Astrocyte of the cerebellum (primary cell): ENCODE data around the gene CCPG1.
A peak's percentile ranks its signal among the peaks of the same experiment; 100 is the strongest.

Experiments
- DNase-seq: peaks from one replicate; pipeline ENCODE4 v3.0.0-alpha.2; 2011; ENCODE audit warnings: low read depth
- H3K4me3 ChIP-seq: 2 replicates; pipeline ENCODE4 v1.5.1; 2011; ENCODE audit warnings: mild to moderate bottlenecking, low read depth, low read length, moderate library complexity
- CTCF ChIP-seq: IDR thresholded peaks from 2 replicates; pipeline ENCODE4 v1.5.1; 2012; ENCODE audit warnings: low read length, low read depth, moderate library complexity, mild to moderate bottlenecking; ENCODE audit errors: missing control alignments
- in situ Hi-C: cut with HindIII; loops from 2 replicates; pipeline ENCODE4 v1.10.0; 2017; ENCODE audit warnings: low sequenced_read_pairs

CCPG1 gene

GRCh38 chr15:55372701-55373440 lies 35.3 kb downstream of the CCPG1 start:
- H3K4me3 ChIP-seq: no peak overlapping the region
- no peak for TF ChIP-seq CTCF
- DNase-seq: no peak
- in situ Hi-C loops: no loop called here

DNA sequence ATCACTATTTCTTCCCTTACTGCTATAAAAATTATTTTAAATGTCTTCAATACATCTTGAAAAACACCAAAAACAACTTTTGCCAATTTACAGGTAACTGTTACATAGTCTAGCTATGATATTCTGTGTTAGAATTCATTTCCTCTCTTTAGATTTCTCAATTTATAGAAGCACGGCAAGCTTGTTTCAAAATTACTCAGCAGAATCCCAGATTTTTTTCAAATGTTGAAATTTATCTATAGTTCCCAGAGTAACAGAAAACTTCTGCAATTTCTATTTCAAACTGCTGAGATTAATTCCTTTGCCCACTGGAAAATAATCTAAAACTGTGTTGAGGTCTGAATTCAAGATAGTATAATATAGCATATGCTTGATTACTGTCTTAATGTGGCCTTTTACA lies 41.2 kb downstream of the CCPG1 start:
- no peak overlapping the region for H3K4me3 ChIP-seq
- in situ Hi-C loops: no loop called here

DNA sequence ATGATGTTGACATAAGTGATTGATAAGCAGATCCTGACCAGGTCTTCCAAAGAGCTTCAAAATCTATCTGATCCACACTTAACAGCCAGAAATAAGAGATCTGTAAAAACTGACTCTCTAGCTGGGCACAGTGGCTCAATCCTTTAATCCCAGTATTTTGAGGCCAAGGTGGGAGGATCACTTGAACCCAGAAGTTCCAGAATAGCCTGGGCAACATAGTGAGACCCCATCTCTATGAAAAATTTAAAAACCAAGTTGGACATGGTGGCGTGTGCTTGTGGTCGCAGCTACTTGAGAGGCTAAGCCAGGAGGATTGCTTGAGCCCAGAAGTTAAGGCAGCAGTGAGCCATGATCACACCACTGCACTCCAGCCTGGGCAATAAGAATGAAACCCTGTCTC lies 45.5 kb downstream of the CCPG1 start:
- in situ Hi-C loops: no loop called here
- TF ChIP-seq CTCF: no peak
- DNase-seq: no peak
- H3K4me3 ChIP-seq: no peak overlapping the region

More for the DNA sequence above, 41.2 kb downstream of the CCPG1 start:
- TF ChIP-seq CTCF: no peak
- DNase-seq: no peak

DNA sequence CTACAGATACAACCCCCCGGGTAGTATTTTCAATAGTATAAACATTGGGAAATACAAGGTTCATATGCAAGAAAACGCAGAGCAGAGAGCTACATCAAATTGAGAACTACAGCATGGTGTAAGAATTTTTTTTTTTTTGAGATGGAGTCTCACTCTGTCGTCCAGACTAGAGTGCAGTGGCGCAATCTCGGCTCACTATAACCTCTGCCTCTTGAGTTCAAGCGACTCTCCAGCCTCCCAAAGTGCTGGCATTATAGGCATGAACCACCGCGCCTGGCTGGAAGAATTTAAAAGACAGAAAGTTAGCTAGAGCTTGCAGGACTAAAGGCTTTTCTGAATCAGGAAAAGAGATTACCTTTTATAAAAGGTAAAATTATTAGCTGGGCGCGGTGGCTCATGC lies 47.1 kb downstream of the CCPG1 start:
- no peak for TF ChIP-seq CTCF
- in situ Hi-C loops: no loop called here
- no peak overlapping the region for H3K4me3 ChIP-seq
- no peak for DNase-seq

GRCh38 chr15:55360256-55360655 lies 47.9 kb downstream of the CCPG1 start:
- DNase-seq: no peak
- TF ChIP-seq CTCF: no peak
- in situ Hi-C loops: no loop called here

DNA sequence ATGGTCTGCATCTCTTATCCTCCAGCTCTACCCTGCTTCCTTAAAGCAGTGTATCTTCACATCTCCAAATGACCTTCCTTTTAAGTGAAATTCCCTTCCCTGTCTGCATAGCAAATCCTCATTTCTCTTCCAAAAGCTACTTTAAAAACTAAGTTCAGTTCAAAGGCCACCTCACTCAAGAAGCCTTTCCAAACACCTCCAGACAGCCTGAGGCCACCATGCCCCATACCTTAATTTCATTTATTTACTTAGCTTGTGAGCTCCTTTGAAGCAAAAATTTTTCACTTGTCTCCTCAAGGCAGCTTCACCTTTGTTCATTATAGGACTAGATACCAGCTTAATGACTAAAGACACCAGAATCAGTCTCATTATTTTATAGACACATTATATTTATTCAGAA lies 49.7 kb downstream of the CCPG1 start:
- no peak for TF ChIP-seq CTCF
- DNase-seq: no peak
- in situ Hi-C loops: no loop called here
- no peak overlapping the region for H3K4me3 ChIP-seq

More at GRCh38 chr15:55360256-55360655, 47.9 kb downstream of the CCPG1 start:
- H3K4me3 ChIP-seq: no peak overlapping the region

DNA sequence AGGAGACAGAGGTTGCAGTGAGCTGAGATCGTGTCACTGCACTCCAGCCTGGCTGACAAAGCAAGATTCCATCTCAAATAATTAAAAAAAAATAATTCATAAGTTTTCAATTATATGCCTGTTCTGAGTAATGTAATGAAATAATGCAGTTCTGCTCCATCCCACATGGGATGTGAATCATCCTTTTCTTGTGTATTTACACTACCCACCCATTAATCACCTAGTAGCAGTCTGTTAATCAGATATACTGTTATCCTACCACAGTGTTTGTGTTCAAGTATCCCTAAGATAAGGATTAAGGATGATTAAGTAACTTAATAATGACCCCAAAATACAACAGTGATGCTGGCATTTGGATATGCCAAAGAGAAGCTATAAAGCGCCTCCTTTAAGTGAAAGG lies 50.4 kb downstream of the CCPG1 start:
- DNase-seq: peak; percentile 4
- no peak overlapping the region for H3K4me3 ChIP-seq
- TF ChIP-seq CTCF: no peak
- in situ Hi-C loops: no loop called here
